Heart left ventricle (tissue), 13 donors: ENCODE data around the gene IL17D.

Experiments used
- CTCF ChIP-seq, 12 donors: fragments of 200-600 bp; sonication (generic) in 4 of 12; IDR thresholded peaks; one replicate each; pipeline versions ENCODE4 v1.5.0 to v1.8.0; 2018 to 2022; ENCODE audit warnings: antibody characterized with exemption in 12 of 12, mild to moderate bottlenecking in 5 of 12
- POLR2A ChIP-seq, 2 donors: fragments of 450-650 bp; IDR thresholded peaks; one replicate each; pipeline ENCODE4 v1.6.1; 2017; ENCODE audit warnings: antibody characterized with exemption in 2 of 2, mild to moderate bottlenecking in 2 of 2, moderate library complexity in 2 of 2
- donor health status: ischemic (EF 13 %, LVEDD 7.1; RV severe dilation, severe dysfunction).
- donor health status: DM: no; HTN: yes; CAD: no.
- donor health status: DM: no; HTN: no; CAD: no.
- donor health status: ischemic (EF 25% LVEDD 6.9; RV normal size, moderate dysfunction).
- donor health status: ischemic (EF 25% LVEDD 5.7; RV mildly dilated, moderate dysfunction).
- donor health status: ischemic (EF 35%, LVEDD 5.7; RV mildly dilated, moderate dysfunction).
- donor health status: nonischemic (EF 11% LVEDD 7.7; RV severe dilation, severe dysfunction).
- donor health status: DM: yes; HTN: yes; CAD: no.
- donor health status: PGD.
- donor health status: ischemic (EF 29% LVEDD 5.4; RV normal size, mild dysfunction).
- donor health status: nonischemic (EF 23%, LVEDD 6.1; RV moderate dilation, normal function).

GRCh38 chr13:20718958-20719566, 15.6 kb downstream of the IL17D start:
- TF ChIP-seq POLR2A (IDR thresholded peaks at IDR 0.05), result no peak
- no peak for TF ChIP-seq CTCF (IDR thresholded peaks at IDR 0.05)
